Forelimb muscle (tissue), 1 donor: ENCODE results near the gene DISP2. TPM values are rescaled to one million over a fixed set of nuclear protein-coding genes. Genes with fewer than 3 reads are reported as not detected.

Experiments
- DNase-seq: peaks from one replicate; pipeline ENCODE4 v3.0.0-alpha.2; 2013; ENCODE audit warnings: low read depth
- polyA plus RNA-seq: library from polyadenylated mRNA; unstranded; fragments of 120-200 nt; gene quantifications from one replicate; pipeline ENCODE4 v1.2.1, GENCODE V29; 2013; ENCODE audit not compliant: insufficient read length

Gene DISP2
- polyA plus RNA-seq, 1 donor: 1.4 TPM

GRCh38 chr15:40342416-40343320 lies 15.4 kb upstream of the DISP2 start:
- no peak for DNase-seq

- DNase-seq: no peak
These were observed 14.5 kb upstream of the DISP2 start for GRCh38 chr15:40343512-40343911.

GRCh38 chr15:40344217-40344616 lies 13.8 kb upstream of the DISP2 start:
- no peak for DNase-seq

GRCh38 chr15:40344631-40345120 lies 13.3 kb upstream of the DISP2 start:
- no peak for DNase-seq

- DNase-seq: no peak
These were observed 12.7 kb upstream of the DISP2 start for GRCh38 chr15:40345225-40345866.

GRCh38 chr15:40345867-40346578 lies 12.0 kb upstream of the DISP2 start:
- no peak for DNase-seq

GRCh38 chr15:40346579-40347558 lies 11.2 kb upstream of the DISP2 start:
- no peak for DNase-seq

GRCh38 chr15:40347559-40348473 lies 10.2 kb upstream of the DISP2 start:
- no peak for DNase-seq

GRCh38 chr15:40348474-40348870 lies 9.5 kb upstream of the DISP2 start:
- no peak for DNase-seq

- no peak for DNase-seq
These were observed 8.9 kb upstream of the DISP2 start for GRCh38 chr15:40349163-40349562.

GRCh38 chr15:40352281-40352901 lies 5.6 kb upstream of the DISP2 start:
- DNase-seq: no peak

- no peak for DNase-seq
These were observed 4.3 kb upstream of the DISP2 start for GRCh38 chr15:40353697-40354096.

- DNase-seq: no peak
These were observed 3.4 kb upstream of the DISP2 start for GRCh38 chr15:40354408-40355171.

GRCh38 chr15:40355976-40356585 lies 1.9 kb upstream of the DISP2 start:
- no peak for DNase-seq

GRCh38 chr15:40357246-40357645 lies 773 bp upstream of the DISP2 start:
- no peak for DNase-seq

GRCh38 chr15:40358471-40359353 lies 693 bp downstream of the DISP2 start:
- no peak for DNase-seq

- no peak for DNase-seq
These were observed 2.0 kb downstream of the DISP2 start for GRCh38 chr15:40360015-40360414.
